Right lobe of liver (tissue), 4 donors: ENCODE data around the gene GATB.

Experiments used
- POLR2A ChIP-seq: fragments of 450-650 bp; IDR thresholded peaks from one replicate; pipeline ENCODE4 v1.6.1; 2017; ENCODE audit warnings: antibody characterized with exemption, mild to moderate bottlenecking
- TF ChIP-seq, protein P1 (sequence below), 4 donors: fragments of 200-600 bp in 3 of 4; fragments of 450-650 bp in 1 of 4; IDR thresholded peaks; one replicate each; pipeline versions ENCODE4 v1.5.1 to v1.8.0; 2016 to 2022; ENCODE audit warnings: antibody characterized with exemption in 4 of 4, mild to moderate bottlenecking in 2 of 4
- donor health status: DM: no; HTN: no; CAD: no.
- donor health status: DM: no; HTN: no; CAD: no.
- donor health status: DM: no; HTN: yes; CAD: no.

DNA sequence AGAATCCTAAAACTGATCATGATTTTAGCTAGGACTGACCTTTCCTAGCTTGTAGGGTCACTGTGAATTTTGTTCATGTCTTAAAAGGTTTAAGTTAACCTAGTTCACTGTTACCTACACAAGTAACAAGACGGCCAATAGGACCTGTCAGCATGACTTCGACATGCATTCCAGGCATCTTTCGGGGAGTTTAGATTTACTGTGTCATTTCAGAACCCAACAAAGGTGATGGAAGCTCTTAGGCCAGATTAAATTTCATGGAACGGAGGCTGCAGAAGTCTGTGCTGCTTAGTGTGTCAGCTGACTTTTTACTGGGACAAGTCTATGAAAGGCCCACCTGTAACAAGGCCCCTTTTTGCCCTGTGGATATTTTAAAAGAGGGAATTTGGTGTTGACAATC lies 93.1 kb downstream of the GATB start:
- TF ChIP-seq, protein P1, sequence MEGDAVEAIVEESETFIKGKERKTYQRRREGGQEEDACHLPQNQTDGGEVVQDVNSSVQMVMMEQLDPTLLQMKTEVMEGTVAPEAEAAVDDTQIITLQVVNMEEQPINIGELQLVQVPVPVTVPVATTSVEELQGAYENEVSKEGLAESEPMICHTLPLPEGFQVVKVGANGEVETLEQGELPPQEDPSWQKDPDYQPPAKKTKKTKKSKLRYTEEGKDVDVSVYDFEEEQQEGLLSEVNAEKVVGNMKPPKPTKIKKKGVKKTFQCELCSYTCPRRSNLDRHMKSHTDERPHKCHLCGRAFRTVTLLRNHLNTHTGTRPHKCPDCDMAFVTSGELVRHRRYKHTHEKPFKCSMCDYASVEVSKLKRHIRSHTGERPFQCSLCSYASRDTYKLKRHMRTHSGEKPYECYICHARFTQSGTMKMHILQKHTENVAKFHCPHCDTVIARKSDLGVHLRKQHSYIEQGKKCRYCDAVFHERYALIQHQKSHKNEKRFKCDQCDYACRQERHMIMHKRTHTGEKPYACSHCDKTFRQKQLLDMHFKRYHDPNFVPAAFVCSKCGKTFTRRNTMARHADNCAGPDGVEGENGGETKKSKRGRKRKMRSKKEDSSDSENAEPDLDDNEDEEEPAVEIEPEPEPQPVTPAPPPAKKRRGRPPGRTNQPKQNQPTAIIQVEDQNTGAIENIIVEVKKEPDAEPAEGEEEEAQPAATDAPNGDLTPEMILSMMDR (IDR thresholded peaks at IDR 0.05), result no peak
- no peak for TF ChIP-seq POLR2A
